ENCODE results near the gene PTPRM. TPM values are rescaled to one million over a fixed set of nuclear protein-coding genes. Genes with fewer than 3 reads are reported as not detected.

The PTPRM gene
- total and polyA plus RNA-seq, 12 donors = 31.7 to 116 (median 61.2) TPM

- H3K4me1 ChIP-seq (replicated peaks in 1 of 2) = peaks cover 0 to 3% of the 10 kb centered on the region in 2 donors
- intact Hi-C loops (cut with DNase I) = no loop called here
- 94 to 95% (median 94%) methylated on average over 5 of the region's 5 CpGs for WGBS, 4 donors
- H3K27me3 ChIP-seq = no peaks in the 10 kb centered on the region
- no peak overlapping the region for H3K4me3 ChIP-seq
- DNase-seq = no peak
- TF ChIP-seq POLR2A (IDR thresholded peaks at IDR 0.05) = no peak
- no peak for TF ChIP-seq CTCF (IDR thresholded peaks at IDR 0.05)
- no peaks in the 10 kb centered on the region for H3K36me3 ChIP-seq (replicated peaks in 1 of 2)
- no peak overlapping the region for H3K27ac ChIP-seq
- peaks cover 0 to 9% (median 0%) of the 10 kb centered on the region in 3 donors for H3K9me3 ChIP-seq (replicated peaks in 1 of 3)
Observed at GRCh38 chr18:7814754-7815315, 247.7 kb downstream of the PTPRM start.

GRCh38 chr18:7815787-7816186, 248.7 kb downstream of the PTPRM start:
- Histone ChIP-seq H3K4me3 (no peak overlapping the region), H3K9me3 (replicated peaks in 1 of 3) (peaks cover 0 to 9% (median 0%) of the 10 kb centered on the region in 3 donors), H3K27me3 (no peaks in the 10 kb centered on the region), H3K36me3 (replicated peaks in 1 of 2) (no peaks in the 10 kb centered on the region), H3K4me1 (replicated peaks in 1 of 2) (peaks cover 0 to 3% of the 10 kb centered on the region in 2 donors), H3K27ac (no peak overlapping the region)
- DNase-seq = no peak
- 91 to 98% (median 95%) methylated on average over 2 of the region's 2 CpGs for WGBS, 4 donors
- intact Hi-C loops (cut with DNase I) = no loop called here
- no peak for TF ChIP-seq CTCF (IDR thresholded peaks at IDR 0.05)
- no peak for TF ChIP-seq POLR2A (IDR thresholded peaks at IDR 0.05)

- H3K4me1 ChIP-seq (replicated peaks in 1 of 2) = peaks cover 3 to 7% of the 10 kb centered on the region in 2 donors
- H3K36me3 ChIP-seq (replicated peaks in 1 of 2) = no peaks in the 10 kb centered on the region
- intact Hi-C loops (cut with DNase I) = no loop called here
- H3K9me3 ChIP-seq (replicated peaks in 1 of 3) = peaks cover 0 to 9% (median 0%) of the 10 kb centered on the region in 3 donors
- no peaks in the 10 kb centered on the region for H3K27me3 ChIP-seq
- TF ChIP-seq POLR2A (IDR thresholded peaks at IDR 0.05) (no peak), CTCF (IDR thresholded peaks at IDR 0.05) (no peak)
- peak overlapping the region in 1 of 5 donors; percentile 13 for H3K27ac ChIP-seq
- 45 to 64% (median 60%) methylated on average over 8 of the region's 8 CpGs for WGBS, 4 donors
- no peak overlapping the region for H3K4me3 ChIP-seq
- DNase-seq = peak in 3 of 7 donors; percentile 13 to 32 (median 17)
Observed at GRCh38 chr18:7817575-7818230, 250.6 kb downstream of the PTPRM start.

GRCh38 chr18:7821784-7822183, 254.7 kb downstream of the PTPRM start:
- Histone ChIP-seq H3K36me3 (replicated peaks in 1 of 2) (no peaks in the 10 kb centered on the region), H3K4me1 (replicated peaks in 1 of 2) (peaks cover 3 to 11% of the 10 kb centered on the region in 2 donors), H3K27me3 (no peaks in the 10 kb centered on the region), H3K4me3 (no peak overlapping the region), H3K9me3 (replicated peaks in 1 of 3) (no peaks in the 10 kb centered on the region), H3K27ac (peak overlapping the region in 1 of 5 donors; percentile 58)
- TF ChIP-seq POLR2A (IDR thresholded peaks at IDR 0.05) (no peak), CTCF (IDR thresholded peaks at IDR 0.05) (no peak)
- WGBS, 4 donors = 65 to 83% (median 79%) methylated on average over 1 of the region's 1 CpG
- intact Hi-C loops (cut with DNase I) = no loop called here
- DNase-seq = no peak
